ENCODE results near the gene NAT8L.

The NAT8L gene

DNA sequence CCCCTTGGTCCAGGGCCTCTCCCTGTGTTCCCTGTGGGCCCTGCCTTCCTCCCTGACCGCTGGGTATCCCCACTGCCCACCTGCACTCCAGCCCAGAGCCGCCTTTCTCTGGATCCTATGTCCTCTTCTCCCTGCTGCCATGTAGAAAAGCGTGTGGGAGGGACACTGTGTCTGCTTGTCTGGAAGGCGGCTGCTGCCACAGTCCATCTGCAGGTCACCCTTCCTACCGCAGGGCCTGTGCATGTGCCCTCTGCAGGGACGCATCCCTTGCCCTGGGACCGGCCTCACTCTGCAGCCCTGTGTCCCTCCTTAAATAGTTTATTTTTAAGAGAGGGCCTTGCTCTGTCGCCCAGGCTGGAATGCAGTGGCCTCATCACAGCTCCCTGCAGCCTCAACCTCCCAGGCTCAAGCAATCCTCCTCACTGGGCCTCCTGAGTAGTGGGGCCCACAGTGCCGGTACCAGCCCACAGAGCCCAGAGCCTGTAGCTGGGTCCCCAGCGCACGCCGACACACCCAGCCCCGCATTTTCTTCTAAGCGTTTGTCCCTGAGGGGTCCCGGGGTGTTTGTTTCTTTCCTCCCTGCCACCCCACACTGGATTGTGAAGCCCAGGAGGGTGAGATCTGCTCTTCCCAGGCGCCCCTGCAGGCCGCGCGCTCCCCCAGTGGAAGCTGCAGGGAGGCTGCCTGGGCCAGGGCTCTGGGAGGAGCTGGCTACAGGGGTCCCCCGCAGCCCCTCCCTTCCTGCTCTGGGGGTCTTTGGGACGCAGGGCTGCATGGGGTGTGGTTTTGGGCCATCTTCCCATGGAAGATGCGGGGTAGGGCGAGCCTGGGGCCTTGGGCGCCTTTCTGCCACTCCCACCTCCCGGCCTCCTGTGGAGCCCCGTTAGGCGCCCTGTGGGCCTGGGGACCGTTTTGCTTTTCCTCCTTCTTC, 12.8 kb upstream of the NAT8L start:
- no peak for DNase-seq

DNA sequence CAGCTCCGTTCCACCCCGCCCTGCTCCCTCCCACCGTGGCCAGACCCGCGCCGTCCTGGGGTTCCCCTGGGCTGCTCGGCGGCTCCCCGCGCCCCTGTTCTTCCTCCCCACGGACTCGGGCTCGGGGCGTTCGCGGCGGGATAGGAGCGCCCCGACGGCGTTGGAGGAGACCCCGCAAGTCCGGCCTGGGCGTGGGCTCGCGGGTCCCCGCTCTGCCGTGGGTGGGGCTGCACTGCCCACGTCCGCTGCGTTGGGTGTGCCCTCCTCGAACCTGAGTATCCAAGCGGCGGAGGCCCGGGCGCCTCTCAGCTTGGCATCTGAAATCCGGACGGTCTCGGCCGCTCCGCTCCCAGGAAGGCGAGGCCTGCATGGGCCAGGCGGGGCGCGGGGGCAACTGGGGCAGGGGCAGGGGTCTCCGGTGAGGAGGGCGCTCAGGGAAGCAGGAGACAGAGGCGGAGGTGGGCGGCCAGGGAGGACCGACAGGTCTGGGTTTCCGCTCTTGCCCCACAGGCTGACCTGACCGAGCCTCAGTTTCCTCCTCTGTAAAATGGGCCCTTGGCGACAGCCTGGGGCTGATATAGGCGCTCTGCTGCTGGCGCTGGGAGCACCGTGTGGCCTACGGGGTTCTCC, 12.0 kb upstream of the NAT8L start:
- DNase-seq = no peak

DNA sequence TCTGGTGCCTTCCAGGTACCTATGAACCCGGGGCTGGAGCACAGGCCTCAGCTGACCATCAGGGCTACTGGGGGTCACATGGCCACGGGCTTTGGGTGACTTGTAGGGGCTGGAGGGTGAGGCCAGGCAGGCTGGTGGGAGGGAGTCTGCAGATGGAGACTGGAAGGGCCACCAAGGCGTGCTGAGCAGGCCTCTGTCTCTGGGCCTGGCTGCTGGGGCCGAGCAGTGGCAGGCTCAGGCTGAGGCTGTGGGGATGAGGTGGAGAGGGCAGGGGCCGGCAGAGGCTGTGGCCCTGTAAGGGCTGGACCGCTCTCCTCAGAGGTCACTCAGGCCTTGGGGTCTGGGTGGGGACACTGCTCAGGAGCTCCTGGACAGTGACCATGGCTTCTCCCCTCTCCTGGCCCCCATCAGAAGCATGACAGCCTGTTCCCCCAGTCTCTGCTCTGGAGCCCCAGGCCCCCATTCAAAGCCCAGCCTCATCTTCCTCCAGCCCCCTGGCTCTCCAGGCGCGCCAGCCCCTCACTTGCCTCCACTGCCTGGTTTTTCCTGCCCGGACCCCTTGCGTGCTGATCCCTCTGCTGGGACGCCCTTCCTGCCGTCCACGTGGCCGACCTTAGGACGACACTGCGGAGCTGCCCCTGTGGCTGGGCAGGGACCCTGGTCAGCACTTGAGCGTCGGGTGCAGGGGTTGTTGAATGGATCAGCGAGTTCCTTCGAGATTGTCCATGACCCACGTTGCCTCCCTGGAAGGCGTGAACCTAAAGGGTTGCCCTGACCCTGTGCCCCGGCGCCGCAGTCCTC, 11.1 kb upstream of the NAT8L start:
- DNase-seq = no peak

GRCh38 chr4:2048831-2049230, 10.3 kb upstream of the NAT8L start:
- DNase-seq = no peak

DNA sequence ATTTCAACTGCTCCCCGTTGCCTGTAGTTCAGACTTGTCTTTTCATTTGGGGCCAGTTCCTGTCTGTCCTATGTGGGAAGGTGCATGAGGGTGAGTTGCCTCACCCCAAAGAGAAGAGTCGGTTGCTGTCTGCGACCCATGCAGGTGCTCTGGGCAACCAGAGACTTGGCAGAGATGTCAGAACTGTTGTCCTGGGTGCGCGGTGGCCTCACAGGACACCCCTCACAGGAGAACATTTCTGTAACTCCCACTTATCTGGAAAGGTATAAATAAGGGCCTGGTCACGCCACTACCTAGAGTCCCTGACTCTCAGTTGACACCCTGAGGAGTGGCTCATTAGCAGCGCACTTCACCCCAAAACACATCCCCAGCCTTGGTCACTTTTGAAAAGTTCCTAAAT, 9.7 kb upstream of the NAT8L start:
- DNase-seq = no peak

- DNase-seq = no peak
Measured at GRCh38 chr4:2049811-2050210, 9.3 kb upstream of the NAT8L start.

DNA sequence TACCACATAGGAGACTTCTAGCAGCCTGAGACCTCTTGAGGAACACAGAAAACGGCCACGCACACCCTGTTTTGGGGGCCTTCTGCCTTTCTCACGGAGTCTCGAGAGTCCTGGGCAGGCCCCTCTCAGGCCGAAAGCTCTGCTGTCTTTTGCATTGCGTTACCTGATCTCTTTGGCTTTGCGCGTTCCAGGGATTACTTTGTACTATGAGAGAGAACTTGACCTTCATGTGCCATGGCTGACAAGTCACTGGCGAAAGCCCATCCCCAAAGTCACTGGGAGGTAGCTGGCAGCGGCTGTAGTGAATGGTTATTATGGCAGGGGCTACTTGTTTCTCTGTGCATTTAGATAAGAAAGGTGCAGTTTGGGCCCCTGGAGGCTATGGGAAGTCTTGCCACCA, 8.0 kb upstream of the NAT8L start:
- no peak for DNase-seq

- DNase-seq = no peak
Measured at GRCh38 chr4:2054217-2054616, 4.9 kb upstream of the NAT8L start.

- no peak for DNase-seq
Measured at GRCh38 chr4:2057382-2058065, 1.6 kb upstream of the NAT8L start.

DNA sequence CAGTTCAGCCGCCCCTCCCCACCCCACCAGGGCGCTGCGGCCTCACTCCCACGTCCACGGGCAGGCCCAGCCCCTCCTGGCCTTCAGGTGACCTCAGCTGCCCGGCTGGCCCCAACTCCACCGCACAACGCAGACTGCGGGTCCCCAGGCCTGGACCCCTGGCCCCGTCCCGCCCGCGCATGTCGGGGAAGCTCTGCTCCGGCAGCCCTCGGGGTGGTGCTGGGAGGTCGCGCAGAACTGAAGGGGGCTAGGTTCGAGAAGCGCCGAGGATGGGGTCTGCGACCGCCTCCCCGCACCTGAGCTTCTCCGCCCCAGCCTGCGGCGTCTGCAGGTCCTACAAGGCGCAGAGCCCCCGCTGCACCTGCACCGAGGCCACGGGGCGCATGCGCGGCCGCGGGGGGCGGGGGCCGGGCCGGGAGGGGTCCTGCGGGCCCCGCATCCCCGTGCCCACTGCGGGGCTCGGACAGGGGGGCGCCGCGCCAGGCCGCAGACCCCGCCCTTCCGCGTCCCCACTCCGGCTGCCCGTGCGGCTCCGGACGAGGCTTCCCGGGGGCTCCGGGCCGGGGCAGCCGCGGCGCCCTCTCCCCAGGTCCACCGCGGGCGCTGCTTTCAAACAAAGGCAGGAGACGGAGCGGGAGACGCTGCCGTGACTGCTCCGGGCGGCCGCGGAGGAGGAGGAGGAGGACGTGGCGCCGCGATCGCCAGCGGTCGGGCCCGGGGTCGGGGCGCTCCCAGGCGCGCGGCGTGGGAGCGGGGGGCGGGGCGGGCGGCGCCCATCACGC, 672 bp upstream of the NAT8L start:
- DNase-seq = no peak

DNA sequence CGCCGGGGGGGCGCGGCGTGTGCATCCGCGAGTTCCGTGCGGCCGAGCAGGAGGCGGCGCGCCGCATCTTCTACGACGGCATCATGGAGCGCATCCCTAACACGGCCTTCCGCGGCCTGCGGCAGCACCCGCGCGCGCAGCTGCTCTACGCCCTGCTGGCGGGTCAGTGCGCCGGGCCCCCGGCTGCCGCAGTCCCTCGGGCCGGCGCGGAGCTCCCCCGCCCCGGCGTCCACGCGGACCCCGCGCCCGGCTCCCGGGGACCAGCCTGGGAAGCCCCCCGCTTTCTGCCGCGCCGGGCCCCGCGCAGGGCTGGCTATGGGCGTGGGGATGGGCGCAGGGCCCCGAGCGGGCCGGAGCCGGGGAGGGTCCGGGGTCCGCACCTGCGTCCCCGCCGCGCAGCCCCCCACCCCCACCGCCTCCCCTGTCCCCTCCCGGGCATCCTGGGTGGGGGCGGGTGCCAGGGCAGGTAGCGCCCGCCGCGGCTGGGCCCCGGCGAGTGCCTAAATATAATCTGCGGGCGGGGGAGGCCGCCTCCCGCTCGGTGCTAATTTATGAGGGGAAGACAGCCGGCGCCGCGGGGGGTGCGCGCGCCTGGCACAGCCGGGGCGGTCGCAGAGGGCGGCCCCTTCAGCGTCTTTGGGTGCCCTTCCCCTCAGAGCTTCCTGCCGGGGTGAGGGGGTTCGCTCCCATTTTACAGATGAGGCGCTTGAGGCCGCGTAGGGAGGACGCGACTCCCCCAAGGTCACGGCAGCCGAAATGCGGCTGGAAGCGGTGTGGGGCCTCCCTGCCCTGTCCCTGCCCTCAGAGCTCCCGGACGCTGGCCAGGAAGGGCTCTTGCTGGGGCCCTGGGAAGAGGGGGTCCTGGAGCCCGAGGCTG, 837 bp downstream of the NAT8L start:
- no peak for DNase-seq

DNA sequence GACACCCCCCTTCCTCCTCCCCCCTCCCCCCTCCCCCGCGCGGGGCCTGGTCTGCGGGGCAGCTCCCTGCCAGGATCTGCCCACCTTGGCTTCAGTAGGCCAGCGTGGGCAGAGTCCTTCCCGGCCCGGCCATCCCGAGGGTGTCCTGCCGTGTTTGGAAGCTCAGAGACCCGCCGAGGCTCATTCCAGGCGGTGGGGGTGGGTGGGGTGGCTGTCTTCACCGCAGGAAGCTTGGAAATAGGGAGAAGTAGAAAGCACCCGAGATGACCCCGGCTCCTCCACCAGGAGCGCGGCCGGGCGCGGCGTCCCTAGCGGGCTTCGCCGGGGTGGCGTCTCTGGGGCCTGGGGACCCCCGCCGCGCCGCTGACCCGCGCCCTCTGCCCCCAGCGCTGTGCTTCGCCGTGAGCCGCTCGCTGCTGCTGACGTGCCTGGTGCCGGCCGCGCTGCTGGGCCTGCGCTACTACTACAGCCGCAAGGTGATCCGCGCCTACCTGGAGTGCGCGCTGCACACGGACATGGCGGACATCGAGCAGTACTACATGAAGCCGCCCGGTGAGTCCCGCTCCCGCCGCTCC, 1.6 kb downstream of the NAT8L start:
- no peak for DNase-seq

DNA sequence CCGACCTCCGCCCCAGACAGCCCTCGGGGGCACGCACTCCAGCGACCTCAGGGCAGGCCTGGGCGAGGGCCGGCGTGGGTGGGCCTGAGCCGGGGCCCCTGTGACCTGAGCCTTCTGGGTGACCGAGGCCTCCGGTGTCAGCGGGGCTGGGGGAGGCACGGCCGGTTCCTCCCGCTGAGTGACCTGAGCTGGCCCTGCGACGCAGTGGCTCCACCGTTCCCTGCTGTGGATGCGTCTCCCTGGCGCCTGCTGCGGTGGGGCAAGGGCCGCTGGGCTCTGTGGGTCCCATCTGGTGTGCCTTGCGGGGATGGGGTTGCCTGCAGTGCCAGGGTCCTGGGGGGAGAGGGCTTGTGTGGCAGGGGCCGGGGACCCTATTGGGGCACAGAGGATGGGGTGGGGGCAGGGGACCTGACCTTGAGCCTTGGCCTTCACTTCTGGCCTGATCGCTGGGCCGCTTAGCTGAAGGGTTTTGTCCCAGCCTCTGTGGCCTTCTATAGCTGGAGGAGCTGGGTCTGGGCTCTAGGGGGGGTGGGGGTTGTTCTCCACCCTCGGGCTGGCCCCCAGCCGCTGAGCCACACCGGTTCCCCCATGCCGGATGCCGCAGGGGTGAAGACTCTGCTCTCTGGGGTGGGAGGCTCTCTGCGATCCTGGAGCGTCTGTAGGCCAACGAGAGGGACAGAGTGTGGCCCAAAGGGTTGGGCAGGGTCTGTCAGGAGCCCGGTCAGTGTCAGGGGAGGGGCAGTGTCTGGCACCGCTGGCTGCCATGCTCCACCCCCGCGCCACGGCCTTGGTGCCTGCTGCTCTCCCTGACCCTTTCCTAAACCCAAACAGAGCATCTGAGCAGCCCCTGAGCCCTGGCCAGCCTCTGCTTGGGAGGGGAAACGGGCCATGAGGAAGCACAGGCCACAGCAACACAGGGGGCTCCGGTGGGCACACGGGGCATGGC, 2.3 kb downstream of the NAT8L start:
- DNase-seq = no peak

DNA sequence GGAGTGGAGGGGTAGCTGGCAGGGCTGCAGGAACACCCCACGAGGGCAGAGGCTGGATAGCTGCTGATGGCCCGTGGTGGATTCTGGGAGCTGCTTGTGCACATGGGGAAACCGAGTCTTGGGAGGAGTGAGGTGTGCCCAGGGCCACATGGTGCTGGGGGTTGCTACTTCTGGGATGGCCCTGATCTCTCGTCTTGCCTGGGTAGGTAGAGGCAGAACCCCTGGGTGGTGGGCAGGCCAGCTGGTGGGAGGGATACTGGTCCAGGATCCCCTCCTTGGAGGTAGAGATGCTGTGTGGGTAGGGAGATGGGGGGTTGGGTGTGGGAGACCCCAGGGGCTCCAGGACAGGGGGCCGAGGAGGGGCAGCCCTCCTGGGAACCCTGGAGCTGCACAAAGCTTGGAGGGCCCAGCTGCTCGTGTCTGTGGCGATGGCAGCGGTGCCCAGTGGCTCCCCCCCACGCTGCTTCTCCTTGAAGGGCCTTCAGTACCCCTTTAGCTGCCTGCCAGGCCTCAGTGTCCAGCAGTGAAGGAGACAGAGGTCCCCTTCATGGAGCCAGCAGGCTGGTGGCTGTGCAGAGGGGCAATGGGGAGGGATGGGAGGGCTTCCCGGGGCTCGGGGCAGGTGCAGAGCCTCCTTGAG, 3.2 kb downstream of the NAT8L start:
- DNase-seq = no peak

DNA sequence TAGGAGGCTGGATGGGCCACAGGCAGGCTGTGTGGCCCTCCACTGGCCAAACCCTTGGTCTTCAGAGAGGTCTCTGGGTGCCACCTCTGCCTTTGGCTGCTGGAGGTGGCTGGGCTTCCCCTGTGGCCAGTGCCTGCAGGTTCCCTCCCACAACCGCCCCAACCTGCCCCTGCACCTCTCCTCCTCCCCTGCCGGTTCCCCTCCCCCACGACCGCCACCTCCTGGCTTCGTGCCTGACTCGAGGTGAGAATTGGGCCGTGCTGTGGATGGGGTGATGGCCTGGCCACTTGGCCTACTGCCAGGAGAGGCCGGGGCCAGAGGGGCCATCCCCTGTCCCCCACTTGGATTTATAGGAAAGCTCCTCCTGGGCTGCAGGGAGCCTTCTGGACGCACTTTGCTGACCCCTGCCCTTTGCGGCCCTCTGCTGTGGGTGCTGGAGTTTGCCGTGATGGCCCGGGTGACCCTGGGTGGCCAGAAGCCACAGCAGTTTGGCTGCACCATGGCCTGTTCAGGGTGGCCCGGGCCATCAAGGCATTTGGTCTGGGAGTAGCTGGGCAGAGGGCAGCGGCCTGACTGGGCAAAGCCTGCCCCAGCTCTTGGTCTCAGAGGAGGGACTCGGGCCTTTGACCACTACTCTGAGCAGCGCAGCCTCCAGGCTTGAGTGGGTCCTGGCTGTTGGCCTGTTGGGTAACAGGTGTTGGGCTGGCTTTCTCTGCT, 3.8 kb downstream of the NAT8L start:
- DNase-seq = no peak

- no peak for DNase-seq
Measured at GRCh38 chr4:2063557-2064275, 4.6 kb downstream of the NAT8L start.

DNA sequence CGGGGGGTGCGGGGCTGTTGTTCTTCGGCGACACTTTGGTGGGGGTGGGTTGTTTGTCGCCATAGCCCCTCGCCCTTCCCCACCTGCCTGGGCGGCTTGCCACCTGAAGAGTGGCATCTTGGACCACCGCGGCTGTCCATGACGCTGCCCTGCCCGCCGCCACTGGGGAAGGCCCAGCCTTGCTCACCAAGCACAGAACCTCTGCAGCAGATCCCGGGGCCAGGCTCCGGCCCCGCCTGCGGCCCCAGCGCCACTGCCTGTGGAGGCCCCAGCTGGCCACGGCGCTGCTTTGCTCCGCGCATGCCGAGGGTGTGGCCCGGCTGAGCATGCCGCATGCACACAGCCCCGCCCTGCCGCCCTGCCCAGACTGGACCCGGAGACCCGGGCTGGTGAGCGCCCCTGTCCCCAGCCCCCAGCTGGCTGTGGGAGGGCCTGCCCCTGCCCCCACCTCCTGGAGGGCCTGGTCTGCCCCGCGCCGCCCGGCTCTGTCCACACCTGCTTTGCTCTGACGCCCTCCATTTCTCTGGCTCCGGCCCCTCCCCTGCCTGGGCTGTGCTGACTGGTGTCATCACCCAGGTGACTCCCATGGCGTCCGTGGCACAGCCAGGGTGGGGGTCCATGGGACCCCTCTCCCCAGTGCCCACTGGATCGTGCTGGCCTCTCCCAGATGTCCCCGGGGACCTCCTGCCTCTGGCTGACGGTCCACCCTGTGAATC, 5.3 kb downstream of the NAT8L start:
- DNase-seq = no peak
